Right atrium auricular region (tissue), 2 donors: ENCODE data around the gene MBD5. TPM values are rescaled to one million over a fixed set of nuclear protein-coding genes. Genes with fewer than 3 reads are reported as not detected.

Experiments
- DNase-seq: peaks from one replicate; pipeline ENCODE4 v3.0.0-alpha.2; 2019; ENCODE audit warnings: low spot score
- H3K27ac ChIP-seq, 2 donors: fragments of 200-600 bp; sonication (generic); 1 replicate in 1 of 2; 2 replicates in 1 of 2; pipeline ENCODE4 v1.5.1; 2016 to 2019
- H3K27me3 ChIP-seq, 2 donors: fragments of 200-600 bp; sonication (generic); one replicate each; pipeline versions ENCODE4 v1.5.1 to v1.6.0; 2017 to 2019
- H3K36me3 ChIP-seq: fragments of 200-600 bp; sonication (generic); one replicate; pipeline ENCODE4 v1.5.1; 2016
- H3K4me1 ChIP-seq, 2 donors: fragments of 200-600 bp; sonication (generic); one replicate each; pipeline versions ENCODE4 v1.5.1 to v1.6.0; 2017 to 2019
- H3K4me3 ChIP-seq, 2 donors: fragments of 200-600 bp; sonication (generic); 1 replicate in 1 of 2; 2 replicates in 1 of 2; pipeline ENCODE4 v1.5.1; 2017 to 2019; ENCODE audit warnings: mild to moderate bottlenecking in 1 of 2, moderate library complexity in 1 of 2
- H3K9me3 ChIP-seq, 2 donors: fragments of 200-600 bp; sonication (generic); one replicate each; pipeline ENCODE4 v1.5.1; 2019
- CTCF ChIP-seq, 2 donors: fragments of 200-600 bp; sonication (generic); IDR thresholded peaks; one replicate each; pipeline ENCODE4 v1.5.1; 2019; ENCODE audit warnings: antibody characterized with exemption in 2 of 2
- total RNA-seq, 2 donors: library from RNA; depleted of rRNA; stranded (reverse); fragments of >200 nt; gene quantifications; one replicate each; pipeline ENCODE4 v1.1.0, GENCODE V29; 2016

Gene MBD5
- total RNA-seq, 2 donors from 2014 or later = 14.5 to 22.8 TPM

- Histone ChIP-seq H3K36me3 (no peaks in the 10 kb centered on the region), H3K4me3 (no peak overlapping the region), H3K9me3 (no peaks in the 10 kb centered on the region), H3K27ac (no peak overlapping the region), H3K27me3 (no peaks in the 10 kb centered on the region), H3K4me1 (peaks cover 0 to 28% of the 10 kb centered on the region in 2 donors)
- no peak for TF ChIP-seq CTCF (IDR thresholded peaks at IDR 0.05)
- no peak for DNase-seq
These were observed 5.7 kb downstream of the MBD5 start for GRCh38 chr2:148026573-148026972.

DNA sequence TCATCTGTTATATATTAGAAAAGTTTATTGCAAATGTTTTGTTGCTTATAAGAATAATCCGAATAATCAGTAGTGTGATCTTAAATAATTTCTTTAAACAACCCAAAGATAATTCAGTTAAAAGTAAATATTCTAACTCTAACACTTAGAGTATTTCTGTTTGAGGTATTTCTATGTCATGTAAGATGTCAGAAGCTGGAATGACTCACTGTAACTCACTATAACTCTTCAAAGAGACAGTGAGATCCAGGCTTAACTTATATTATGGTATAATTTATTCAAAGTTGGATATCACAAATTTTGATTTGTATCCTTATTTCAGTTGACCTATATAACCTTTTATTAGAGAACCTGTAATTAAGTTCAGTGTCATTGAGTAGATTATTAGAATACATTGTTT, 6.9 kb downstream of the MBD5 start:
- Histone ChIP-seq H3K36me3 (no peaks in the 10 kb centered on the region), H3K27me3 (no peaks in the 10 kb centered on the region), H3K4me3 (no peak overlapping the region), H3K9me3 (no peaks in the 10 kb centered on the region), H3K27ac (no peak overlapping the region), H3K4me1 (peaks cover 0 to 18% of the 10 kb centered on the region in 2 donors)
- DNase-seq = no peak
- TF ChIP-seq CTCF (IDR thresholded peaks at IDR 0.05) = no peak

DNA sequence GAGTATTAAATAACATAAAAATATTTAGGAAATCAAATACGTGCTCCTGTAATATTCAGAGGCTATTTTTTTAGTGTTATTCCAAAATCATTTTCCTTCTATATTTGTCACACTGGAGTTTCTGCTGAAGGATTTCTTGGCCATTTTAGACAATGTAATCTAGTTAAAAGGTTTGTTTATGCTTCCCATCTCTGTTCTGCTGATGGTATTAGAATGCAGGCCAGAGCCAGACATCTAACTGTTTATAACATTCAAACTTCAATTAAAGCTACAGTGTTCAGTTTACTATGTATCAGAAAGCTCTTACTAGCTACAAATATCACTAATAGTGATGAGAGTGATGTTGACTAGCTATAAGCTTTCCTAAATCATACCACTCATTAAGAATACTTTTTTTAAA, 7.9 kb downstream of the MBD5 start:
- no peak overlapping the region for H3K27ac ChIP-seq
- no peaks in the 10 kb centered on the region for H3K36me3 ChIP-seq
- H3K4me1 ChIP-seq = peaks cover 0 to 10% of the 10 kb centered on the region in 2 donors
- no peaks in the 10 kb centered on the region for H3K9me3 ChIP-seq
- H3K27me3 ChIP-seq = no peaks in the 10 kb centered on the region
- H3K4me3 ChIP-seq = no peak overlapping the region
- DNase-seq = no peak
- TF ChIP-seq CTCF (IDR thresholded peaks at IDR 0.05) = no peak

DNA sequence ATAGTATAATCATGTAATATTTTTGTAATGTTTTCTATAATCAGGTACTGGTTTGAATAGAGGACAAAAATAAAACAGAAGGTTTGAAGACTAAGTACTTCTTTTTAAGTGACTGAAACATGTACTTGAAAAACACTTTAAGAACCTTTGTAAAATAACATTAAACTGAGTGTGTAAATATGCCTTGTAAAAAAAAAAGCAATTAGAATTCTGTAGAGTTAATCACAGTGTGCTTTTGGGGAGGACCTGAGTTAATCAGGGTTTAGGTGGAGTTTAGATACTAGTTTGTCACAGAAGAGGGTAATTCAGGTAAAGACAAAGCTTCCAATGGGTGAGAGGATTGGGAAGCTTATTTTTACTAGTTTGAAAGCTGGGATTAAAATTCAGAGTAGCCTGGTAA, 10.3 kb downstream of the MBD5 start:
- no peak for DNase-seq
- Histone ChIP-seq H3K4me3 (no peak overlapping the region), H3K27ac (no peak overlapping the region), H3K9me3 (no peaks in the 10 kb centered on the region), H3K36me3 (no peaks in the 10 kb centered on the region), H3K4me1 (peaks cover 0 to 7% of the 10 kb centered on the region in 2 donors), H3K27me3 (no peaks in the 10 kb centered on the region)
- no peak for TF ChIP-seq CTCF (IDR thresholded peaks at IDR 0.05)

DNA sequence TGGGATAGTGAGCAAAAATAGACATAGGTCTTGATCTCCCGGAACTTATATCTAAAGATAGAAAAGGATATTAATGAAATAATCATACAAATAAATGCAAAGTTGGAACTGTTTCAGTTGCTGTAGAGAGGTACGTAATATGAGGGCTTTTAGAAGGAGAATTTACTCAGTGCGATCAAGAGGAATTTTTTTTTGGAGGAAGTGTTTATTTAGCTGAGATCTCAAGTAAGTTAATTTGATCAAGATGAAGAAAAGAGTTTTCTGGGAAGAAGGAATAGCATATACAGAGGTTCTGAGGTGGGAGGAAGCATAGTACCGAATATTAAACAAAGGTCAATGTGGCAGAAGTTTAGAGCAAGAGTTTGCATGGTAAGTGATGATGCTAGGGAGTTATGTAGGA, 11.3 kb downstream of the MBD5 start:
- Histone ChIP-seq H3K27me3 (no peaks in the 10 kb centered on the region), H3K36me3 (no peaks in the 10 kb centered on the region), H3K9me3 (no peaks in the 10 kb centered on the region), H3K27ac (no peak overlapping the region), H3K4me1 (peaks cover 0 to 7% of the 10 kb centered on the region in 2 donors), H3K4me3 (no peak overlapping the region)
- TF ChIP-seq CTCF (IDR thresholded peaks at IDR 0.05) = no peak
- DNase-seq = no peak

DNA sequence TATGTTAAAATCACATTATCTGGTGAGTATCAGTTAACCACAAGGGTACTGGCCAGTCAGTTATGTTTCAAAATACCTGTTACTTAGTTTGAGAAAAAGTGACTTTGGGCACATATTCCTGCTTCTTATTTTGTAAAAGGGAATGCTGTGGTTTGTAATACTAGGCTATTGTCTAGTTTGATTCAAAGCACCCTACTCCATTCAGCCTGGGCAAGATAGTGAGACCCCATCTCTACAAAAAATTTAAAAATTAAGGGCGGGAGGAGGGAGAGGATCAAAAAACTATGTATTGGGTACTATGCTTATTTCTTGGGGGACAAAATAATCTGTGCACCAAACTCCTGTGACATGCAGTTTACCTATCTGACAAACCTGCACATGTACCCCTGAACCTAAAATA, 18.9 kb downstream of the MBD5 start:
- no peak overlapping the region for H3K4me3 ChIP-seq
- no peak overlapping the region for H3K27ac ChIP-seq
- no peak for TF ChIP-seq CTCF (IDR thresholded peaks at IDR 0.05)

More for the DNA sequence above, 18.9 kb downstream of the MBD5 start:
- no peaks in the 10 kb centered on the region for H3K27me3 ChIP-seq
- H3K36me3 ChIP-seq = no peaks in the 10 kb centered on the region
- no peaks in the 10 kb centered on the region for H3K9me3 ChIP-seq
- no peak for DNase-seq
- no peaks in the 10 kb centered on the region for H3K4me1 ChIP-seq
